RWPE2 (cell line): Measurements from ENCODE around the gene RNF25.

Source experiments
- ATAC-seq: fragments of 200-7000 bp; cut with Tn5 transposase; 3 replicates; pipeline ENCODE4 v1.9.1; 2021; ENCODE audit warnings: low read depth
- DNase-seq: peaks from one replicate; pipeline ENCODE4 v3.0.0-alpha.2; 2020; ENCODE audit warnings: low spot score
- H3K27ac ChIP-seq: fragments of 450-650 bp; 2 replicates; pipeline ENCODE4 v1.5.1; 2017; ENCODE audit warnings: mild to moderate bottlenecking; ENCODE audit not compliant: poor library complexity, severe bottlenecking
- H3K27me3 ChIP-seq: fragments of 250-450 bp; sonication (Bioruptor Pico); 2 replicates; pipeline ENCODE4 v1.5.1; 2021; ENCODE audit warnings: mild to moderate bottlenecking, moderate library complexity; ENCODE audit not compliant: insufficient read depth, poor library complexity, severe bottlenecking
- H3K36me3 ChIP-seq: fragments of 250-450 bp; sonication (Bioruptor Pico); 2 replicates; pipeline ENCODE4 v1.5.1; 2020; ENCODE audit warnings: low read depth, mild to moderate bottlenecking, moderate library complexity
- H3K4me1 ChIP-seq: fragments of 250-450 bp; sonication (Bioruptor Pico); 2 replicates; pipeline ENCODE4 v1.5.1; 2021; ENCODE audit warnings: mild to moderate bottlenecking, moderate library complexity; ENCODE audit not compliant: insufficient read depth, poor library complexity, severe bottlenecking
- H3K4me3 ChIP-seq: fragments of 250-450 bp; sonication (Bioruptor Pico); 2 replicates; pipeline ENCODE4 v1.5.1; 2021; ENCODE audit warnings: mild to moderate bottlenecking, moderate library complexity; ENCODE audit not compliant: severe bottlenecking
- H3K9me3 ChIP-seq: fragments of 250-450 bp; sonication (Bioruptor Pico); 2 replicates; pipeline ENCODE4 v1.5.1; 2021; ENCODE audit warnings: mild to moderate bottlenecking, moderate library complexity; ENCODE audit not compliant: severe bottlenecking
- TF ChIP-seq, protein P1 (sequence below): fragments of 450-650 bp; IDR thresholded peaks from one replicate; pipeline ENCODE4 v1.5.1; 2017; ENCODE audit warnings: mild to moderate bottlenecking, moderate library complexity; ENCODE audit not compliant: poor library complexity, severe bottlenecking

The RNF25 gene

DNA sequence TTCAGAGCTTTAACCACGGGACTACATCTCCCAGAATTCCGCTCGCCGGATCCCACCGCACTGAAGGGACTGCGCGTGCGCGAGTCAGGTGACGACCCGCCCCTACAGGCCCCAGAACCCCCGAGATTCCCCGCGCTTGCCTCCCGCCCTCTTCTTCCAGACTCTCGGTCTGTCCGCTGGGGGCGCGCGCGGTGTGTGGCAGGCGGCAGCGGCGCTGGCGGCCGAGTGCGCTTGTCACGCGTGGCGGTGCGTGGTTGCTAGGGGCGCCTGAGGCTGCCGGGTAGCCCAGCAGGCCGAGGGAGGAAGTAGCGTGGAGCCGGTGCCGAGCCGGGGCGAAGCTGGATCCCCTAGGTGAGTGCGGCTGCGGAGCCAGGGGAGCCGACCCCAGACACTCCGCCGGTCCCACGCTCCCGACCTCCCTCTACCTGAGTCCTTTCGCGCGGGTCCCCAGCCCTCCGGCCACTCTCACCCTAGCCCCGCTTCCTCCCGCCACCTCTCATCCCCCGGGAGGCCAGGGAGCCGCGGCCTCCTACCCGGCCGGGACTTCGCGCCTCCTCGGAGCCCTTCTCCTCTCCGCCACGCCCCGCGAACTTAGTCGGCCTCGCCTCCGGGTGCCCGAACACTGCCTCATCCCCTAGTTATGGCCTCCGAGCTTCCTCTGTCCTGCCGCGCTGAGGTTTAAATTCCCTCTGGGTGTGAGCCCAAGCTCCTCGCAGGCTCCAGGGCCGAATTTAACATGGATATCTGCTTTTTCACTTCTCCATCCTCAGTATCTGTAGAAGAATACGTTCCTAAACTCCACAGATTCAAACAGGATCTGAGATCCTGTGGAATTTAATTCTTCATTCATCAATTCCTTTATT is 39.1 kb upstream of the RNF25 start, which contains the start of gene TTLL4:
TSS of gene TTLL4 (plus strand) at position 149 of the 863 bp plus-strand sequence. CDS start 26,842 bp downstream, outside the sequence.
- Histone ChIP-seq H3K4me3 (peak within 1 kb of the TSS; percentile 76), H3K27me3 (no peaks in the 10 kb centered on the region), H3K4me1 (no peaks in the 10 kb centered on the region), H3K36me3 (peaks cover 20% of the 10 kb centered on the region), H3K27ac (peak within 1 kb of the TSS; percentile 59), H3K9me3 (no peaks in the 10 kb centered on the region)
- DNase-seq: peak; percentile 96
- ATAC-seq: peak; percentile 91
- TF ChIP-seq, protein P1, sequence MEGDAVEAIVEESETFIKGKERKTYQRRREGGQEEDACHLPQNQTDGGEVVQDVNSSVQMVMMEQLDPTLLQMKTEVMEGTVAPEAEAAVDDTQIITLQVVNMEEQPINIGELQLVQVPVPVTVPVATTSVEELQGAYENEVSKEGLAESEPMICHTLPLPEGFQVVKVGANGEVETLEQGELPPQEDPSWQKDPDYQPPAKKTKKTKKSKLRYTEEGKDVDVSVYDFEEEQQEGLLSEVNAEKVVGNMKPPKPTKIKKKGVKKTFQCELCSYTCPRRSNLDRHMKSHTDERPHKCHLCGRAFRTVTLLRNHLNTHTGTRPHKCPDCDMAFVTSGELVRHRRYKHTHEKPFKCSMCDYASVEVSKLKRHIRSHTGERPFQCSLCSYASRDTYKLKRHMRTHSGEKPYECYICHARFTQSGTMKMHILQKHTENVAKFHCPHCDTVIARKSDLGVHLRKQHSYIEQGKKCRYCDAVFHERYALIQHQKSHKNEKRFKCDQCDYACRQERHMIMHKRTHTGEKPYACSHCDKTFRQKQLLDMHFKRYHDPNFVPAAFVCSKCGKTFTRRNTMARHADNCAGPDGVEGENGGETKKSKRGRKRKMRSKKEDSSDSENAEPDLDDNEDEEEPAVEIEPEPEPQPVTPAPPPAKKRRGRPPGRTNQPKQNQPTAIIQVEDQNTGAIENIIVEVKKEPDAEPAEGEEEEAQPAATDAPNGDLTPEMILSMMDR: peak; percentile 96

DNA sequence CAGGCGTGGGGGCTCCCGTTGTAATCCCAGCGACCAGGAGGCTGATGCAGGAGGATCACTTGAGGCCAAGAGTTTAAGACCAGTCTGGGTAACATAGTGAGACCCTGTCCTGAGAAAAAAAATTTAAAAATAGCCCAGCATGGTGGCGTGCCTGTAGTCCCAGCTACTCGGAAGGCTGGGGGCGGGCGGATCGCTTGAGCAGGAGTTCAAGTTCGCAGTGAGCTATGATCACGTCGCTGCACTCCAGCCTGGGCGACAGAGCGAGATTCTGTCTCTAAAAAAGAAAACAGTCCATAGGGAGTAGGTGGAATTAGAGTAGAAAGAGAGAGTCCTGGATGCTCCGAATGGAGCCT is 38.5 kb upstream of the RNF25 start:
- Histone ChIP-seq H3K27ac (no peak overlapping the region), H3K4me1 (no peaks in the 10 kb centered on the region), H3K4me3 (peak overlapping the region; percentile 76), H3K9me3 (no peaks in the 10 kb centered on the region), H3K27me3 (no peaks in the 10 kb centered on the region), H3K36me3 (peaks cover 17% of the 10 kb centered on the region; the same call in 1 of the 2 replicates)
- TF ChIP-seq, protein P1: no peak
- DNase-seq (no peak), ATAC-seq (no peak)

DNA sequence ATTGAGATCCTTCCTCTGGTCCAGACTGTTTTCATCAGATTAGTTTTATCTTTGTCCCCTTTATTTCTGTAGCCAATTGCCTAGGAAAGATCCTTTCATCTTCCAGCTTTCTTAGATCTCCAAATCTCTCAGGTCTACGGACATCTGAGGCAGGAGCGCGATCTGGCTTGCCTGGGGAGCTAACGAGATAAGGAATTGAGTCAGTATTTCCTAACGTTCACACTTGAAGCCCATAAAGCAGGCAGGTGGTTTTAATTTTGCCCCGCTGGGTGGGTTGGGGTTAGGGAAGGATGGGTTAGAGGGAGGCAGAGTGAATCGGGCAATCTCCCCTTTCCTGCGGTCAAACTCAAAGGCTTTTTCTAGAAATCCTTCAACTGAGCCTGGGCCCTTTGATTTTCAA is 38.1 kb upstream of the RNF25 start:
- Histone ChIP-seq H3K4me1 (no peaks in the 10 kb centered on the region), H3K9me3 (no peaks in the 10 kb centered on the region), H3K4me3 (no peak overlapping the region), H3K36me3 (peaks cover 15% of the 10 kb centered on the region; the same call in 1 of the 2 replicates), H3K27me3 (no peaks in the 10 kb centered on the region), H3K27ac (no peak overlapping the region)
- TF ChIP-seq, protein P1: no peak
- ATAC-seq (no peak), DNase-seq (no peak)

DNA sequence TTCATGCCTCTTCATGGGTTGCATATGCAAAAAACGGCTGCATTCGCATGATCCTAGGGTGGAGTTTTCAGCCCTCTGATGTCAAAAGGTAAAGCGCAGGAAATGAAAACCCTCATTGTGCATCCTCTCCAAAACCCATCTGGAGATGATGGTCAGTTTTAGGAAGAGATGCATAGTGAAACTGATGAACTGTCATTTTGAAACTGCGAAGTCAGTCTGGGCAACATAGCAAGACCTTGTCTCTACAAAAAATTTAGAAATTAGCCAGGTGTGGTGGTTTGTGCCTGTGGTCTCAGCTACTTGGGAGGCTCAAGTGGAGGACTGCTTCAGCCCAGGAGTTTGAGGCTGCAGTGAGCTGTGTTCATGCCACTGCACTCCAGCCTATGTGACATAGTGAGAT is 36.3 kb upstream of the RNF25 start:
- ATAC-seq: no peak

More for the DNA sequence above, 36.3 kb upstream of the RNF25 start:
- TF ChIP-seq, protein P1: no peak
- Histone ChIP-seq H3K36me3 (peaks cover 5% of the 10 kb centered on the region; the same call in 1 of the 2 replicates), H3K4me3 (no peak overlapping the region), H3K27ac (no peak overlapping the region), H3K4me1 (no peaks in the 10 kb centered on the region), H3K9me3 (no peaks in the 10 kb centered on the region), H3K27me3 (no peaks in the 10 kb centered on the region)
- no peak for DNase-seq
